Kidney epithelial cell (primary cell): ENCODE results near the gene XCL1. TPM values are rescaled to one million over a fixed set of nuclear protein-coding genes. Genes with fewer than 3 reads are reported as not detected.

ENCODE experiments used
- DNase-seq: peaks from one replicate; pipeline ENCODE4 v3.0.0-alpha.2; 2010; ENCODE audit warnings: low read depth
- H3K27me3 ChIP-seq: 2 replicates; pipeline ENCODE4 v1.6.0; 2011; ENCODE audit warnings: low read length; ENCODE audit not compliant: control insufficient read depth, insufficient read depth
- H3K36me3 ChIP-seq: 2 replicates; pipeline ENCODE4 v1.5.1; 2011; ENCODE audit warnings: low read length; ENCODE audit not compliant: control insufficient read depth, insufficient read depth
- H3K4me3 ChIP-seq: 2 replicates; pipeline ENCODE4 v1.5.1; 2011; ENCODE audit warnings: low read depth, mild to moderate bottlenecking, control low read depth, low read length
- total RNA-seq: library from RNA; depleted of rRNA; stranded (reverse); fragments of >200 nt; gene quantifications from 2 replicates; pipeline ENCODE4 v1.2.3, GENCODE V29; 2015
- TF ChIP-seq, protein P1 (sequence below): IDR thresholded peaks from 2 replicates; pipeline ENCODE4 v1.5.1; 2011; ENCODE audit warnings: mild to moderate bottlenecking, moderate library complexity, low read length, control low read depth, inconsistent platforms; ENCODE audit not compliant: insufficient read depth, poor library complexity, severe bottlenecking

The XCL1 gene
- total RNA-seq, 1 donor from 2014 or later = not detected

DNA sequence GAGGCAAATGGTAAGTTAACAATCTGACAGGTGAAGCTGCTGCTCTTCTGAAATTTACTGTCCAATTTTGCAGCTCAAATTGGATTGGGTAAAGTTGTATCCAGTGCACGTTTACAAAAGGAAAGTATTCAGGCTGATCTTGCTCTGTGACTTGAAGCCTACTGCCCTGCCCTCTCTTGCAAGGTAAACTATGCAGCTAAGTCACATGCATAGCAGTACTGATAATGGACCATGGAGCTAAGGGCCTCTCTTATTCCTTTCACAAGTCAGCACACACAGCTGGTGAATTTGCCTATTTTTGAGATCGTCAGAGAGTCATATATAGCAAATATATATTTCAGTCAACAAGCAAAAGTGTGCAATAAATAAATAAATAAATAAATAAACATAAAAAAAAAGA is 23.2 kb downstream of the XCL1 start:
- DNase-seq = no peak
- Histone ChIP-seq H3K36me3 (no peaks in the 10 kb centered on the region), H3K4me3 (no peak overlapping the region), H3K27me3 (no peaks in the 10 kb centered on the region)
- TF ChIP-seq, protein P1, sequence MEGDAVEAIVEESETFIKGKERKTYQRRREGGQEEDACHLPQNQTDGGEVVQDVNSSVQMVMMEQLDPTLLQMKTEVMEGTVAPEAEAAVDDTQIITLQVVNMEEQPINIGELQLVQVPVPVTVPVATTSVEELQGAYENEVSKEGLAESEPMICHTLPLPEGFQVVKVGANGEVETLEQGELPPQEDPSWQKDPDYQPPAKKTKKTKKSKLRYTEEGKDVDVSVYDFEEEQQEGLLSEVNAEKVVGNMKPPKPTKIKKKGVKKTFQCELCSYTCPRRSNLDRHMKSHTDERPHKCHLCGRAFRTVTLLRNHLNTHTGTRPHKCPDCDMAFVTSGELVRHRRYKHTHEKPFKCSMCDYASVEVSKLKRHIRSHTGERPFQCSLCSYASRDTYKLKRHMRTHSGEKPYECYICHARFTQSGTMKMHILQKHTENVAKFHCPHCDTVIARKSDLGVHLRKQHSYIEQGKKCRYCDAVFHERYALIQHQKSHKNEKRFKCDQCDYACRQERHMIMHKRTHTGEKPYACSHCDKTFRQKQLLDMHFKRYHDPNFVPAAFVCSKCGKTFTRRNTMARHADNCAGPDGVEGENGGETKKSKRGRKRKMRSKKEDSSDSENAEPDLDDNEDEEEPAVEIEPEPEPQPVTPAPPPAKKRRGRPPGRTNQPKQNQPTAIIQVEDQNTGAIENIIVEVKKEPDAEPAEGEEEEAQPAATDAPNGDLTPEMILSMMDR = no peak

DNA sequence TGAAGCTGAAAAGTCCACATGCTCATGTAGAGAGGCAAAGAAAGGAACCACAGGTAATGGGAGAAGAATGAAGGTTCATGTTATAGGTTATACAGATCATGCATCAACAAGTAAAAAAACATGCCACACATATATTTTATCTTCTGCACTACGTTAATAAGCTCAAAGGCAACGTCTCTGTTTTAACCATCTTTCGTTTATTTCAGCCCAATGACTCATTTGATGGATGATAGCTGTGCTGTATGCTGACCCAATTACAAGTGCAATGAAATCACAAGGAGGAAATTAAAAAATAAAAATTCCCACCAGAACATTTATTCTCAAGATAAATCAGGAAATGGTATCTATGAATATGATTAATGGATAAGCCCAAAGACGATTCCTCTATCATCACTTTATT is 24.6 kb downstream of the XCL1 start:
- no peak for DNase-seq
- Histone ChIP-seq H3K36me3 (no peaks in the 10 kb centered on the region), H3K27me3 (no peaks in the 10 kb centered on the region), H3K4me3 (no peak overlapping the region)
- TF ChIP-seq, protein P1 = no peak

DNA sequence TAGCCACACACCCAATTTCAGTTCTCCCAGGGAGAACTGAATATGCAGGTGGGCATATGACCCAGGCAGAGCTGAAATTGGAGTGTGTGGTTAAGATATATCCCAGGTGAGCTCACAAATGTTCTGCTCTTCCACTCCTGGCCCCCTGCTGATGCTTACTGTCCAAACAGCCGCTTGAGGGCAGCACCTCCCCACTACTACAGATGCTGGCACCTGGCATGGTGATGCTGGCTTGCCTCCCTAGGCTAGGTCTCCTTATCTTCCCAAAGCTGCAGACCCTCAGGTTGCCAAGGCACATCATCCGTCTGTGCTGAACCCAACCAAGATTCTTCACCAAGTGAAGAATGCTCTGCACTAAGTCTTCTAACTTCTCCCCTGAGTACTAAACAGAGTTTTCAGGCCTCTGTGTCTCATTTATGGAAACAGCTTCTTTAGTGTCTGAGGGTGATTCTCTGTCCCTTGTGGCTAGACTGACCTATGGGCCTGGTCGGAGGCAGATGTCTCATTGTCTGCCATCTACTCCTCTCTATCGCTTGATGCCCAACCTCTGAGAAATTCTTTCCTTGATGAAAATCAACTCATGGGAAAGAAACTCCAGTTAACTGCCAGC is 27.2 kb downstream of the XCL1 start:
- Histone ChIP-seq H3K36me3 (no peaks in the 10 kb centered on the region), H3K4me3 (no peak overlapping the region), H3K27me3 (no peaks in the 10 kb centered on the region)
- TF ChIP-seq, protein P1 = peak; percentile 83
- DNase-seq = no peak

DNA sequence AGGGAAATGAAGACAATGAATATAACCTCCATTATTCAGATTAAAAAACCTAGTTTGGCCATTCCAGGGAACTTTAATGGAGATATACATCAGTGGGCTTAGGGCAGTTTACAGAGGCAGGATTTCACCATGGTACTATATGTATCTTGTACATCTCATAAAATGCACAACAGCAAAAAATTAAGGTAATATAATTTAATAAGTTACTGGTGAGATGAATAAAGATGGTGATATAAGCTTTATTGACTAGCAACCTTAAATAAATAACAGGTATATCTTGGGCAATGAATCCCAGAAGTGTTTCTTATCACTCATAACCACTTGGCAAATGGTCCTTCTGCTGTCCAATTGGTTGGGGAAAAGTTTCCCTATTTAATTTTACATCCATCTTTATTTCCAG is 29.0 kb downstream of the XCL1 start:
- H3K4me3 ChIP-seq = no peak overlapping the region
- TF ChIP-seq, protein P1 = no peak
- no peaks in the 10 kb centered on the region for H3K36me3 ChIP-seq
- H3K27me3 ChIP-seq = no peaks in the 10 kb centered on the region
- DNase-seq = no peak

DNA sequence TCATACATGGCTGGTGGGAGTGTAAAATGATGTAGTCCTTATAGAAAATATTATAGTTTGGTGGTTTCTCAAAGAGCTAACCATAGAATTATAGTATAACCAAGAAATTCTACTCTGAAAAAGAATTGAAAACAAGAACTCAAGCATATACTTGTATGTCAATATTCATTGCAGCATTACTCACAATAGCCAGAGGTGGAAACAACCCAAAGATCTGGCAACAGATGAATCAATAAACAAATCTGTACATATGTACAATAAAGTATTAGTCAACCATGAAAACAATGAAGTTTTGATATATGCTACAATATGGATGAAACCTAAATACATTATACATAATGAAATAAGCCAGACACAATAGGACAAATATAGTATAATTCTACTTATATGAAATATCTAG is 29.7 kb downstream of the XCL1 start:
- no peak for DNase-seq
- Histone ChIP-seq H3K27me3 (no peaks in the 10 kb centered on the region), H3K36me3 (no peaks in the 10 kb centered on the region), H3K4me3 (no peak overlapping the region)
- TF ChIP-seq, protein P1 = no peak

DNA sequence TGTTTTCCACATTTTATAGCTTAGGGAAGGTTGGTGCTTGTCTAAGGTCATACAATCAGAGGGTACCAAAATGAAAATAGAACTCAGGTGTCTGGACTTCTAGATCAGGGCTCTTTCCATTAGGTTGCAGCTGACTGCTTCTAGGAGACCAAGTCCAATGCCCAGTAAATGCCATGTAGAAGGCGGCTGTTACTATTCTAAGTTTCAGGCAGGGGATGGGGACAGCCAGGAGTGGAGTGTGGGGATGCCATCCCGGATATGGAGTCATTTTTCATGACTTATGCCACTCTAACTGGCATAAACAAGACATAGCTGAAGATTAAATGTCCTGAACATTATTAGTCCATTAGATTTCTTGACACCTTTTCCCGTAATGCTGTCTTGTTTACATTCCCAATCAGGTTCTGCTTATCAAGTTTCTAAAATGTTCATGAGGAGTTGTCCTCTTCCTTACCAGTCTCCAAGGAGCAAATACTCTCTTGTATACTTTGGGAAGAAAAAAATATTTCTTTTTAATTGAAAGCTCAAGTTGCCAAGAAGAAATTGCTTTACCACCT is 31.5 kb downstream of the XCL1 start:
- Histone ChIP-seq H3K27me3 (no peaks in the 10 kb centered on the region), H3K4me3 (no peak overlapping the region), H3K36me3 (no peaks in the 10 kb centered on the region)
- TF ChIP-seq, protein P1 = no peak
- DNase-seq = no peak
